B cell (primary cell): Measurements from ENCODE around the gene CPSF4L. TPM values are rescaled to one million over a fixed set of nuclear protein-coding genes. Genes with fewer than 3 reads are reported as not detected.

Experiments used
- ATAC-seq: fragments of 200-7000 bp; cut with Tn5 transposase; one replicate; pipeline ENCODE4 v1.10.0; 2021; ENCODE audit warnings: low read depth, mild to moderate bottlenecking, moderate number of reproducible peaks, moderate library complexity
- CTCF ChIA-PET: fragments of 350-600 bp; sonication (Branson Sonifier 250); formaldehyde crosslinking; loops from one replicate; lab custom pipeline; 2021; ENCODE audit warnings: antibody characterized with exemption, inconsistent platforms; lab: Charles Lee
- POLR2A ChIA-PET: fragments of 350-600 bp; sonication (Branson Sonifier 250); formaldehyde crosslinking; loops from one replicate; lab custom pipeline; 2021; ENCODE audit warnings: antibody characterized with exemption; lab: Charles Lee
- DNase-seq: peaks from one replicate; pipeline ENCODE4 v3.0.0; 2013
- H2AFZ ChIP-seq: 2 replicates; pipeline ENCODE4 v1.6.1; 2012; ENCODE audit warnings: mild to moderate bottlenecking, low read depth, low read length; ENCODE audit not compliant: insufficient read depth, poor library complexity, severe bottlenecking
- H3K27ac ChIP-seq, 2 donors: 1 replicate in 1 of 2; 2 replicates in 1 of 2; pipeline ENCODE4 v1.5.1; 2012 to 2013; ENCODE audit warnings: low read length in 2 of 2, mild to moderate bottlenecking in 2 of 2, moderate library complexity in 1 of 2
- H3K27me3 ChIP-seq, 4 experiments: fragments of 200-600 bp in 1 of 4; sonication (generic) in 1 of 4; replicated peaks in 1 of 4; 1 replicate in 2 of 4; 2 replicates in 2 of 4; pipeline versions ENCODE4 v1.6.1 to v1.7.0; 2013 to 2016; ENCODE audit warnings: low read length in 3 of 4, mild to moderate bottlenecking in 2 of 4, mixed read lengths in 1 of 4, moderate library complexity in 1 of 4; ENCODE audit not compliant: insufficient read depth in 4 of 4, control insufficient read depth in 3 of 4; ENCODE audit errors: control extremely low read depth in 1 of 4
- H3K36me3 ChIP-seq, 2 experiments: replicated peaks in 1 of 2; 1 replicate in 1 of 2; 2 replicates in 1 of 2; pipeline versions ENCODE4 v1.6.1 to v1.7.1; 2013; ENCODE audit warnings: low read length in 1 of 2; ENCODE audit not compliant: insufficient read depth in 2 of 2, control insufficient read depth in 1 of 2; ENCODE audit errors: control extremely low read depth in 1 of 2, extremely low read depth in 1 of 2
- H3K4me1 ChIP-seq, 2 donors: fragments of 200-600 bp in 1 of 2; sonication (generic) in 1 of 2; 1 replicate in 1 of 2; 2 replicates in 1 of 2; pipeline versions ENCODE4 v1.5.1 to v1.6.1; 2013 to 2017; ENCODE audit warnings: low read length in 2 of 2; ENCODE audit not compliant: control insufficient read depth in 2 of 2, insufficient read depth in 2 of 2
- H3K4me2 ChIP-seq: replicated peaks from 2 replicates; pipeline ENCODE3; 2012; ENCODE audit warnings: mild to moderate bottlenecking, low read depth, low read length; ENCODE audit not compliant: poor library complexity, severe bottlenecking
- H3K4me3 ChIP-seq, 5 experiments: fragments of 200-600 bp in 1 of 5; sonication (generic) in 1 of 5; 1 replicate in 3 of 5; 2 replicates in 2 of 5; pipeline versions ENCODE4 v1.5.1 to v1.7.0; 2011 to 2016; ENCODE audit warnings: low read length in 4 of 5, mild to moderate bottlenecking in 4 of 5, low read depth in 2 of 5, control low read depth in 1 of 5, moderate library complexity in 1 of 5; ENCODE audit not compliant: insufficient read depth in 1 of 5; ENCODE audit errors: control extremely low read depth in 1 of 5, extremely low read depth in 1 of 5
- H3K79me2 ChIP-seq: fragments of 200-600 bp; sonication (generic); one replicate; pipeline ENCODE4 v1.6.0; 2016; ENCODE audit warnings: low read length; ENCODE audit not compliant: control insufficient read depth, insufficient read depth
- H3K9ac ChIP-seq: fragments of 200-600 bp; sonication (generic); 2 replicates; pipeline ENCODE4 v1.6.1; 2017; ENCODE audit warnings: mild to moderate bottlenecking, low read length, moderate library complexity
- H3K9me3 ChIP-seq, 3 donors: one replicate each; pipeline versions ENCODE4 v1.6.1 to v1.7.1; 2013; ENCODE audit warnings: low read length in 2 of 3; ENCODE audit not compliant: control insufficient read depth in 2 of 3, insufficient read depth in 1 of 3; ENCODE audit errors: control extremely low read depth in 1 of 3
- H4K20me1 ChIP-seq: 2 replicates; pipeline ENCODE4 v1.6.0; 2012; ENCODE audit warnings: mild to moderate bottlenecking, low read length; ENCODE audit not compliant: insufficient read depth, control insufficient read depth, poor library complexity, severe bottlenecking
- H3K27ac Mint-ChIP-seq: one replicate; pipeline ENCODE4 v1.8.0; 2021; ENCODE audit warnings: mixed read lengths
- H3K27me3 Mint-ChIP-seq: one replicate; pipeline ENCODE4 v1.8.0; 2021; ENCODE audit warnings: mixed read lengths
- H3K4me1 Mint-ChIP-seq: one replicate; pipeline ENCODE4 v1.8.0; 2021; ENCODE audit warnings: mixed read lengths
- H3K4me3 Mint-ChIP-seq: one replicate; pipeline ENCODE4 v1.8.0; 2021; ENCODE audit warnings: mixed read lengths
- H3K9me3 Mint-ChIP-seq: one replicate; pipeline ENCODE4 v1.8.0; 2022; ENCODE audit warnings: mixed read lengths; ENCODE audit not compliant: insufficient read depth
- EZH2 ChIP-seq: IDR thresholded peaks from 2 replicates; pipeline ENCODE4 v1.6.1; 2012; ENCODE audit warnings: borderline replicate concordance, low read depth, mild to moderate bottlenecking, moderate library complexity, low read length; ENCODE audit not compliant: insufficient read depth, poor library complexity, severe bottlenecking
- whole genome bisulfite sequencing: methylation state at CpG from one replicate; pipeline ENCODE4 v1.1.5; 2013; ENCODE audit warnings: missing lambda C conversion rate; ENCODE audit not compliant: insufficient coverage; 5-methylcytosine and 5-hydroxymethylcytosine counted together
- intact Hi-C: fragments of 100-400 bp; cut with micrococcal nuclease; formaldehyde crosslinking; loops from one replicate; pipeline ENCODE4 v1.10.0; 2022
- polyA plus RNA-seq: library from polyadenylated mRNA; depleted of rRNA; stranded (reverse); fragments of >200 nt; gene quantifications from 2 replicates; pipeline ENCODE4 v1.2.3, GENCODE V29; 2012
- total RNA-seq, 2 donors: library from RNA; stranded (reverse); fragments of 120-200 nt in 1 of 2; gene quantifications; 1 replicate in 1 of 2; 2 replicates in 1 of 2; pipeline versions ENCODE4 v1.2.3 to v1.2.4, GENCODE V29; 2013 to 2022
- TF ChIP-seq, protein P1 (sequence below): fragments of 200-600 bp; IDR thresholded peaks from one replicate; pipeline ENCODE4 v1.8.0; 2022; ENCODE audit warnings: antibody characterized with exemption, mild to moderate bottlenecking

The CPSF4L gene
- total and polyA plus RNA-seq, 2 donors (not counting 1 experiment from before 2014, with no cell fraction given), result not detected

- H3K4me1 Mint-ChIP-seq, result peaks cover 1% of the 10 kb centered on the region
These were observed 10.6 kb downstream of the CPSF4L start for GRCh38 chr17:73250851-73251640.

More at GRCh38 chr17:73250851-73251640, 10.6 kb downstream of the CPSF4L start:
- ATAC-seq, result no peak
- no peak for DNase-seq
- Histone ChIP-seq H3K27me3 (no peaks in the 10 kb centered on the region), H4K20me1 (no peaks in the 10 kb centered on the region), H3K27ac (no peak overlapping the region), H3K4me1 (no peaks in the 10 kb centered on the region), H3K36me3 (peaks cover 0 to 18% of the 10 kb centered on the region in 2 experiments), H3K4me2 (no peak overlapping the region), H3K79me2 (no peaks in the 10 kb centered on the region), H2AFZ (no peak overlapping the region), H3K9ac (no peak overlapping the region), H3K4me3 (no peak overlapping the region), H3K9me3 (no peaks in the 10 kb centered on the region)
- H3K27ac Mint-ChIP-seq, result no peak overlapping the region
- no peaks in the 10 kb centered on the region for H3K27me3 Mint-ChIP-seq
- intact Hi-C loops, result loop anchor here (10.0 kb wide), 1 partner anchor 686 kb away; no protein-coding TSS in a partner anchor
- TF ChIP-seq, protein P1, sequence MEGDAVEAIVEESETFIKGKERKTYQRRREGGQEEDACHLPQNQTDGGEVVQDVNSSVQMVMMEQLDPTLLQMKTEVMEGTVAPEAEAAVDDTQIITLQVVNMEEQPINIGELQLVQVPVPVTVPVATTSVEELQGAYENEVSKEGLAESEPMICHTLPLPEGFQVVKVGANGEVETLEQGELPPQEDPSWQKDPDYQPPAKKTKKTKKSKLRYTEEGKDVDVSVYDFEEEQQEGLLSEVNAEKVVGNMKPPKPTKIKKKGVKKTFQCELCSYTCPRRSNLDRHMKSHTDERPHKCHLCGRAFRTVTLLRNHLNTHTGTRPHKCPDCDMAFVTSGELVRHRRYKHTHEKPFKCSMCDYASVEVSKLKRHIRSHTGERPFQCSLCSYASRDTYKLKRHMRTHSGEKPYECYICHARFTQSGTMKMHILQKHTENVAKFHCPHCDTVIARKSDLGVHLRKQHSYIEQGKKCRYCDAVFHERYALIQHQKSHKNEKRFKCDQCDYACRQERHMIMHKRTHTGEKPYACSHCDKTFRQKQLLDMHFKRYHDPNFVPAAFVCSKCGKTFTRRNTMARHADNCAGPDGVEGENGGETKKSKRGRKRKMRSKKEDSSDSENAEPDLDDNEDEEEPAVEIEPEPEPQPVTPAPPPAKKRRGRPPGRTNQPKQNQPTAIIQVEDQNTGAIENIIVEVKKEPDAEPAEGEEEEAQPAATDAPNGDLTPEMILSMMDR, result no peak
- TF ChIP-seq EZH2, result no peak
- ChIA-PET CTCF (interaction anchor here (1.1 to 17.2 kb wide), 2 partner anchors 118 to 523 kb away, joined by 3 to 296 read pairs; no protein-coding TSS in a partner anchor), POLR2A (no interaction called here)
- no peak overlapping the region for H3K4me3 Mint-ChIP-seq
- H3K9me3 Mint-ChIP-seq, result no peaks in the 10 kb centered on the region
- 93% methylated on average over 10 of the region's 10 CpGs for WGBS
